Endothelial cell (in vitro differentiated cells): ENCODE data around the gene METTL8. TPM values are rescaled to one million over a fixed set of nuclear protein-coding genes. Genes with fewer than 3 reads are reported as not detected.

Source experiments
- DNase-seq: peaks from one replicate; pipeline ENCODE4 v3.0.0; 2021; ENCODE audit warnings: low spot score
- H3K27ac Mint-ChIP-seq: one replicate; pipeline ENCODE4 v1.8.0; 2021; ENCODE audit warnings: mixed read lengths, inconsistent platforms; ENCODE audit not compliant: unreplicated experiment
- H3K27me3 Mint-ChIP-seq: one replicate; pipeline ENCODE4 v1.8.0; 2021; ENCODE audit warnings: mild to moderate bottlenecking, moderate library complexity, mixed read lengths, inconsistent platforms; ENCODE audit not compliant: unreplicated experiment
- H3K36me3 Mint-ChIP-seq: one replicate; pipeline ENCODE4 v1.8.0; 2021; ENCODE audit warnings: mild to moderate bottlenecking, low read depth, mixed read lengths, inconsistent platforms; ENCODE audit not compliant: unreplicated experiment
- H3K4me1 Mint-ChIP-seq: one replicate; pipeline ENCODE4 v1.8.0; 2021; ENCODE audit warnings: mild to moderate bottlenecking, mixed read lengths, inconsistent platforms; ENCODE audit not compliant: unreplicated experiment
- H3K4me3 Mint-ChIP-seq: one replicate; pipeline ENCODE4 v1.8.0; 2021; ENCODE audit warnings: mild to moderate bottlenecking, mixed read lengths, inconsistent platforms; ENCODE audit not compliant: unreplicated experiment
- H3K9me3 Mint-ChIP-seq: one replicate; pipeline ENCODE4 v1.8.0; 2021; ENCODE audit warnings: mixed read lengths, inconsistent platforms; ENCODE audit not compliant: unreplicated experiment
- total RNA-seq: library from RNA; stranded (reverse); fragmentation: NEBNext Ultra II Directional; extraction: Animal tissue kit (Norgen Biotek cat#: 25700); gene quantifications from one replicate; pipeline ENCODE4 v1.2.1, GENCODE V29; 2021; ENCODE audit not compliant: unreplicated experiment
- TF ChIP-seq, protein P1 (sequence below): fragments of 200-600 bp; sonication (generic); IDR thresholded peaks from one replicate; pipeline ENCODE4 v1.5.0; 2021; ENCODE audit warnings: antibody characterized with exemption; ENCODE audit not compliant: unreplicated experiment

The METTL8 gene
- total RNA-seq, 1 donor from 2014 or later, result 18.2 TPM

DNA sequence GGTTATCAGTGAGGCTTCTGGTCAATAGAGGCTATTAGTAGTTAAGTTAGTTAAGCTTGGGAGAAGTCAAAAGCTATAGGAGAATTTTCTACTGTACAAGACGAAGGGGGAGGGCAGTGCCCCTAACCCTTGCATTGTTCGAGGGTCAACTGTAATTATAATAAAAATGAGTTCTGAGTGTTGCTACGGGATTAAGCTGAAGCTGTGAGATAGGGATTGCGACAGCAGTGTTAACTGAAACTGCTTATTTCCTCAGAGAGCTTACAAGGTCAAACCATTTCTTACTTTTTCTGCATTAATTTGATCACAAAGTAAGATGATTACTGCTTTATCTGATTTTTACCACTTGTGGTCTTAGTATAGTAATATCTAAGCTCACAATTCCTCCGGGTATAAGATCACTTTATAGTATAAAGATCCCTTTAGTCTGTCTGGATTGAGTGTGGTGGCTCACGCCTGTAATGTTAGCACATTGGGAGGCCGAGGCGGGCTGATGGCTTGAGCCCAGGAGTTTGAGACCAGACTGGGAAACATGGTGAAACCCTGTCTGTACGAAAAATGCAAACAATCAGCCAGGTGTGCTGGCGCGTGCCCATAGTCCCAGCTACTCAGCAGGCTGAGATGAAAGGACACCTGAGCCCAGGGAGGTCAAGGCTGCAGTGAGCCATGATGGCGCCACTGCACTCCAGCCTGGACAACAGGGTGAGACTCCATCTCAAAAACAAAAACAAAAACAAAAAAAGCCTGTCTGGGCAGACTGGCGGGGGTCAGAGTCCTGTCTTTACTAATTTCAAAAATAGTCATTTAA, 153.6 kb downstream of the METTL8 start:
- TF ChIP-seq, protein P1, sequence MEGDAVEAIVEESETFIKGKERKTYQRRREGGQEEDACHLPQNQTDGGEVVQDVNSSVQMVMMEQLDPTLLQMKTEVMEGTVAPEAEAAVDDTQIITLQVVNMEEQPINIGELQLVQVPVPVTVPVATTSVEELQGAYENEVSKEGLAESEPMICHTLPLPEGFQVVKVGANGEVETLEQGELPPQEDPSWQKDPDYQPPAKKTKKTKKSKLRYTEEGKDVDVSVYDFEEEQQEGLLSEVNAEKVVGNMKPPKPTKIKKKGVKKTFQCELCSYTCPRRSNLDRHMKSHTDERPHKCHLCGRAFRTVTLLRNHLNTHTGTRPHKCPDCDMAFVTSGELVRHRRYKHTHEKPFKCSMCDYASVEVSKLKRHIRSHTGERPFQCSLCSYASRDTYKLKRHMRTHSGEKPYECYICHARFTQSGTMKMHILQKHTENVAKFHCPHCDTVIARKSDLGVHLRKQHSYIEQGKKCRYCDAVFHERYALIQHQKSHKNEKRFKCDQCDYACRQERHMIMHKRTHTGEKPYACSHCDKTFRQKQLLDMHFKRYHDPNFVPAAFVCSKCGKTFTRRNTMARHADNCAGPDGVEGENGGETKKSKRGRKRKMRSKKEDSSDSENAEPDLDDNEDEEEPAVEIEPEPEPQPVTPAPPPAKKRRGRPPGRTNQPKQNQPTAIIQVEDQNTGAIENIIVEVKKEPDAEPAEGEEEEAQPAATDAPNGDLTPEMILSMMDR, result no peak
- Mint-ChIP-seq H3K4me1 (no peaks in the 10 kb centered on the region), H3K27me3 (no peaks in the 10 kb centered on the region), H3K36me3 (no peaks in the 10 kb centered on the region), H3K9me3 (no peaks in the 10 kb centered on the region), H3K27ac (no peak overlapping the region), H3K4me3 (no peak overlapping the region)
- DNase-seq, result no peak

DNA sequence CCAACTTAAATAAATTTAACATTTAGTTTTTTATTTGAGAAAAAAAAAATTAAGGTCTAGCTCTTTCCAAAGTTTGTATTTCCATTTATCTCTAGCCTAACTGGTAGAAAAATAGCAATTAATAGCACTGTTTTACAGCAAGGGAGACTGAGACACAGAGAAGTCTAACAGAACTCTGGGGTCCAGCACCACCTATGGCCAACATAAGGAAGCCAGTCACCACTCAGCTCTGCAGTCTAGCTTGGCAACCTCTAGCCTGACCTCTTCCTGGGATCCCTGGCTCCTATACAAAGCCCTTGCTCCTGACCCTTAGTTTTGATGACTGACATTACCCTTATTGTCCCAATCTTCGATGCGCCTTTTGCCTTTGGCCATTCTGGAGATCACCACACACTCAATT, 159.0 kb downstream of the METTL8 start:
- H3K27me3 Mint-ChIP-seq, result peaks cover 2% of the 10 kb centered on the region

DNA sequence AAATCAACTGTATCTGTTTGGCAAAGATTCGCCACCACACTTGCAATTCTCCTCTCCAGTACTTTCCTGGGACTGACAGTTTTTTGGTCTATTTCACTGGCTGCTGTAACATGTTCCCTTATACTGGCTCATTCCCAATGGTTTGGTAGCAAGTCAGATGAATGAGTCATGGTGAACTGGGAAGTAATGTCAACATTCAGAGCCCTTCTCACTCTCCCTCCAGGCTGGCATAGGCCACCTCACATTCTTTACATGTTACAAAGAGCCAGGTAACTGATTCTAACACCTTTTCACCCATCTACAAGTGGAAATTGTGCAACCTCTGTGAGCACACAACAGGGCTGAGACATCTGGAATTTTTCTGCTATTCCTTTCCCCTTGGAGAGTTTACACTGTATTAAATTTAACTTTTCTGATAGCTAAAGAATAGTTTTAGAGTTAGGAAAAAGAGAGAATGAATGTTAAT, 161.8 kb downstream of the METTL8 start:
- Mint-ChIP-seq H3K4me3 (no peak overlapping the region), H3K4me1 (no peaks in the 10 kb centered on the region), H3K27ac (no peak overlapping the region), H3K27me3 (peaks cover 2% of the 10 kb centered on the region), H3K36me3 (no peaks in the 10 kb centered on the region), H3K9me3 (no peaks in the 10 kb centered on the region)
- TF ChIP-seq, protein P1, result no peak
- no peak for DNase-seq

More for the DNA sequence above, 159.0 kb downstream of the METTL8 start:
- no peak for DNase-seq
- no peaks in the 10 kb centered on the region for H3K9me3 Mint-ChIP-seq
- no peak overlapping the region for H3K27ac Mint-ChIP-seq
- H3K36me3 Mint-ChIP-seq, result no peaks in the 10 kb centered on the region
- TF ChIP-seq, protein P1, result no peak
- no peak overlapping the region for H3K4me3 Mint-ChIP-seq
- H3K4me1 Mint-ChIP-seq, result no peaks in the 10 kb centered on the region

DNA sequence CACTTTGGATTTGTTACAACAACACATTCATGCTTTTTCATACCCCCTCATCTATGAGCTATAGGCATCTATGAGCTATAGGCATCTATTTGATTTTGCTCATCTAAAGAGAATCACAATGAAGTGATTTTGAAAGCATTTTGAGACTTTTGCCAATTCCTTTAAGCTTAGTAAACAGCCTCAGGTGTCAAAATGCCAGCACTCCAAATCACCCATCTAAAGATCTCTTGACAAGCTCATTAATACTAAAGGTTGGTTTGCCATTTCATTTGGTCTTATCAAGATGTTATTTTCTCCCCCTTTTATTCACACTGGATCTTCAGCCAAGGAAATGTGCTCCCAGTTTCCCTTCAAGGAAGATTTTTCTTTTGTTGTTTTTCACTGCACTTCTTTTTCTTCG, 162.4 kb downstream of the METTL8 start:
- Mint-ChIP-seq H3K27ac (no peak overlapping the region), H3K36me3 (no peaks in the 10 kb centered on the region), H3K27me3 (peaks cover 2% of the 10 kb centered on the region), H3K4me1 (no peaks in the 10 kb centered on the region), H3K4me3 (no peak overlapping the region), H3K9me3 (no peaks in the 10 kb centered on the region)
- TF ChIP-seq, protein P1, result no peak
- no peak for DNase-seq

DNA sequence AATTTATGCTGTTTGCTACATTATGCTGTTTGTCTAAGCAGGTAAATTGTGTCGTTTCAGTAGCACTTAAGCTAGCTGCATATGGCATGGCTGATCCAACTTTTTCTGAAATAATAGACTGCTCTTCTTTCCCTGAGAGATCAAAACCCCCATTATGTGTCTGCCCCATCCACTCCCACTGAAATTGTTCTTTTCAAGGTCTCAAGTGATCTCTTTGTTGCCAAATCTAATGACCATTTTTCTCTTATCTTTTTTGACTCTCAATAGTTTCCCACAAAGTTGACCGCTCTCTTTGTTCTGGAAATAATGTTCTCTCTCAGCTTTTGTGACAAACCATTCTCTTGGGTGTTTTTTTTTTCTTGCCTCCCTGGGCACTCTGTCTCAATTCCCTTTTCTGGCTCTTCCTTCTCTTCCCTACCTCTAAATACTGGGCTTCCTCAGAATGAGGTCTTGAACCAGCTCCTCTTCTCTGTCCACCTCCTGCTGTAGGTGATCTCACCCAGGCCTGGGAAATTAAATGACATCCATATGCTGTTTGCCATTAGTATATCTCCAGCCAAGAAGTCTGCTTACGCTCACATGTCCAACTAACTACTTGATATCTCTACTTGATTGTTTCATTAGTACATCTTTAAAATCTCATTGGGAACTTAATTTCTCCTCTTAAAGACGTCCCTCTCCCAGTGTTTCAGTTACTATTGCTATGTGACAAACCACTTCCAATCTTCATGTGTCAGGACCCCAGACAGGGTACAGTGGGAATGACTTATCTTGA, 165.7 kb downstream of the METTL8 start:
- H3K27me3 Mint-ChIP-seq, result peaks cover 2% of the 10 kb centered on the region
- H3K36me3 Mint-ChIP-seq, result no peaks in the 10 kb centered on the region
- no peak overlapping the region for H3K4me3 Mint-ChIP-seq
- no peak for DNase-seq
- no peaks in the 10 kb centered on the region for H3K9me3 Mint-ChIP-seq
- H3K4me1 Mint-ChIP-seq, result no peaks in the 10 kb centered on the region
- no peak overlapping the region for H3K27ac Mint-ChIP-seq
- TF ChIP-seq, protein P1, result no peak
